Posterior cingulate gyrus (tissue), 11 donors: ENCODE measurements around the gene HOTAIR.

ENCODE experiments used
- DNase-seq, 10 donors: peaks; one replicate each; pipeline versions ENCODE4 v3.0.0 to v3.0.0-alpha.2; 2020 to 2021; ENCODE audit warnings: mixed read lengths in 3 of 10
- intact Hi-C: fragments of 100-400 bp; cut with DNase I; formaldehyde crosslinking; loops from one replicate; pipeline ENCODE4 v1.15.1; 2023

HOTAIR gene

DNA sequence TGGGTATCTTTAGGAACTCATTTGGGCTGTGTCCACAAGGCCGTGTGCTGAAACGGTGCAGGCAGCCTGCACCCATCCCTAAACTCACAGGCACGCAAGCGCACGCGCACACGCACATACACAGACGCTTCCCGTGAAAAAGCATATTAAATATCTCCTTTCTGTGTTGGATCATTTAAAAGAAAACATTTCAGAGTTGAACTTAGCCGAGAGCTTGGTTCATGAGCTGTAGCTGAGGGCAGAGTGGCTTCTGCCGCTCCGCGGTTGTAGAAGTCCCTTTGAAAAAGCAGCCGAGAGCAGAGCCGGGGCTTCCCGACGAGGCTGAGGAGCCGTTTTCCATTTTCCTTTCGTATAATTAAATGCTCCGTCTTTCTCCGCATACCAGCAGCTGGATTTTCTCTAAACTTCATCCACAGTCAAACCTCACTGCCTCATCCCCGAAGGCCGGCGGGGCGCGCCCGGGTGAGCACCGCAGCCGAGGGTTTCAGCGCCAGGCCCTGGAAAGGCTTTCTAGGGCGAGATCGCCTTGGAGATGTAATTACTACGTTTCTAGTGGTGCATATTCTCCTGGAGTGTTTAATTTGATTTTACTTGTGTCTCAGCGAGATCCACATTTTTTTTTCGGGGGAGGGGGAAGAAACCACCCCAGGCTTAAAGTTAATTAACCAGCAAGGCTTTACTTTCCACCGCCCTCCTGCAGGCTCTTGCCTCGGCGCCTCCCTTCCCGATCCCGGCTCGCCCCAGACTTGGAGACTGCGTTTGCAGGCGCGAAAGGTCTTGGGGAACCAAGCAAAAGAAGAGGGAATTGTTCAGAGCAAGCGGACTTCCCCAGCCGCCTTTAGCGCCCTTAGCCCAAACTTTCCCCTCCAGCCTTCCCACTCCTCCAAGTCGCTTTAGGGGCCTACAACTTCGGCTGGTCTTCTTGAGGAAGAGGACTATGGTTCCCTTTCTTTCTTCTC is 39.1 kb downstream of the HOTAIR start:
- intact Hi-C loops, result no loop called here
- no peak for DNase-seq

DNA sequence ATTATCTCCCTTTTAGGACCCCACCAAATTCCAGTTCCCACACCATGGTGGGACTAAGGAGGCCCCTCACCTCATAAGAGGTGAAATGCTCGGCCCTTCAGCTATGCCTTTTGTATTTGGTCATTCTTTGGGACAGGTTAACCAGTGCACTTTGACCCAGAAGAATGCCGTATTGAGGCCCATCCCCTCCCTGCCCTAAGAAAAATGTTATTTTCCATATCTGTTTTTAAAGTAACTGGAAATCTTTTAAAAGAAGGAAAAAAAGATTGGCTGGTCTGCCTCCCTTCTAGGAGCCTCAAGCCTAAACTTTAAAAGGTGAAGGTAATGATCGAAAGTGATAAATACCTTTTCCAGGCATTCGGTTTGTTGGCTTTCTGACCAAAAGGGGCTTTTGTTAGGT is 41.8 kb downstream of the HOTAIR start:
- no peak for DNase-seq
- intact Hi-C loops, result no loop called here

DNA sequence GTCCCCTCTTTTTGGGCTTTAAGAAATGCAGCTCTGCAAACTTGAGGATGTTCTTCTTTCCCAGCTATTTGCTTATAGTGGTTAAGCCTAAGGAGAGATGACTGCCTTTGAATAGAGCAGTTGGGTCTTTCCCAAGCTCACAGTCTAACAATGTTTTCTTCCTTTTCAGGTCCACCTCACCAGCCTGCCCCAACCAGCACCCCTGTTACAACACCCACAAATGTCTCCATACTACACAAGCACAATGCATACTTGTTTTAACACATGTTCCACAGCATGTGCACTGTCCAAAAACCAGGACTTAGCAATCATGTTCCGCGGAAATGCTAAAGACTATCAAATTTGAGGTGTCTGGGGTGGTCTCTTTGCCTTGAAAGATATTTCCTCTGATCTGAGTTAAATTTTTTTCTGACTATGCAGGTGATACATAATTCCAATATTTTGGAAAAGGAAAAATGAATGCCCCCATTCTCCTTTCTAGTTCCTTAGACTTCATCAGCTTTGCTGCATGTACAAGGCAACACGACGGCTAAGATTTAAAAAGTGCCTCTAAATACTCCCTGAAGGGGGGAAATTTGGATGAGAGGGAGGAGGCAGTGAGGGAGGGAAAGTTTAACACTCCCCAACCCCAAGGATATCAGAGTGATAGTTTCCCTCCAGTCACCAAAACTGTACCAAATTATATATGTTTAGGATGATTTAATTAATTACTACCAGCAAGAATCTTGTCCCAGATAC is 42.7 kb downstream of the HOTAIR start:
- intact Hi-C loops, result no loop called here
- DNase-seq, result no peak

DNA sequence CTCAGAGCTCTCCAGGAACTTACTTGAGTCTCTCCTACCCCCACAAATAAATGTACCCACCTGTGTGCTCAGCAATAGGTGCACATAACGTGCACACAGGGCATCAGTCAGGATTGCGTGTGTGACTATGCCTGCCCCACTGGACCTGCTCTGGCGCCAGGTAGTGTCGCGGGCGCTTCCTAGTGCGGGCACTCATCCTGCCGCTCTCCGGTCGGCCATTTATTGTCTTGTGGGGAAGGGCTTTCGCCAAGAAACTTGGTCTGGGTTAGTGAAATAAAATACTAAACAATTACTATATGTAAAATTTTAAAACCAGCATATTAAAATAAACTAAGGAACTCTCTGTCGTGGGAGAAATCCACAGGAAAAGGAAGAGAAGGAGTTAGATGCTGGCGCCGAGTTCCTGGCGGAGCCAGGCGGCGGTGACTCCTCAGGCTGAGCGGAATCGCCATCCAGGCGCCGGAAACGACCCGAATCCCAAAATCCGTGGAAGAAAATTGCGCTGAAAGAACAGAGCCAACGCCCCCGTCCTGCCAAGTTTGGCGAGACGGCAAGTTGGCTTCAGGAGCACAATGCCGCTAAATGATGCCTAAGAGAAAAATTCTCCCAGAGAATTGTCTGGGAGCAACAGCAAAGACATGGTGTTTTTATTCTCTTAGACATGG is 44.0 kb downstream of the HOTAIR start:
- intact Hi-C loops, result no loop called here
- DNase-seq, result no peak

DNA sequence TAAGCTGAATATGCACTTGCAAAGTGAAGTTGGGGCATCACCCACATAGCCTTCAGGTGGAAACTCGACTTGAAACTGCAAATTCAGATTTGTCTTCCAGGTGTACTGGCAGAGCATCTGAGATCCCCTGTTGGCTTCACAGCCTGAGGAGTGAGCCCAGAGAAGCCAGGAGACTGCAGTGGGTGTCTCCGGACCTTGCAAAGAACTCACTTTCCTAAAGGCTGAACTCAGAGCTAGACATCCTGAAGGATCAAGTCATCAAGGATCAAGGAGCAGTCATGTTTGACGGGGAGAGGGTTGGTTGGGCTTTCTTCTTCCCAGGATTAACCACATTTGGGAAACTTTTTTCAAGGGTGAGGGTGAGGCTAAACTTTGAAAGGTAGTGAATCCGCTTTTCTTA is 45.2 kb downstream of the HOTAIR start:
- no peak for DNase-seq
- intact Hi-C loops, result no loop called here

DNA sequence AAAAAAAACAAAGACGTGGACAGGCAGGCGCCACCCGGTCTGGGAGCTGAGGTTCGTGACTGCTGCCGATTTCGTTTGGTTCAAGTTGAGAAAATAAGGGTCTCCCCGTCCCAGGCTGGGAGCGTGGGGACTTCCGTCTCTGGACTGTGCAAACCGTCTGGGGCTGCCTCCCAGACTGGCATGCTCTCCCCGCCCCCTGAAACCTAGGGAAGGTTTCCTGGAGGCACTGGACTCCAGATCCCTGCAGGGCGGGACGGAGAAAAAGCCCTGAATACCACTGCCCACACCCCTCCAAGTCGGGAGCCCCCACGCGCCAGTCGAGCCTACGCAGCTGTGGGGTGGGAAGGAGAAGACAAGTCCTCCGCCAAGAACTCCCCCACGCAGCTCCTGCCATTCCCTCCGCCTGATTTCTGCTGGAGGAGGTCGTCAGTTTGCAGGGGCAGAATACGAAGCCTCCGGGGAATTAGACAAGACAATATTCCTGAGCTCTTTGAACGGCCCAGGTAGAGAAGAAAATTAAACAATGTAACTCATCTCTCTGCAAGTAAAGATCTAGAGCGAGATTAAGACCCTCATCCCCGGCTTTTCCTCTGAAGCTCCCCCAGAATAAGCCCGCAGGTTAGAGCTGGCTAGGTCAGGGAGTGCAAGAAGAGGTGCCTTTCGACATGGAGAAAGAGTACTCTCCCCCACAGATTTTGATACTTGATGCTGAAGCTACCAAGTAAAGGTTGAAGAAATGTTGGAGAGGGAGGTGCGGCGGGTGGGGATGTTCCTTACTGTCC is 46.5 kb downstream of the HOTAIR start:
- intact Hi-C loops, result no loop called here
- DNase-seq, result no peak

DNA sequence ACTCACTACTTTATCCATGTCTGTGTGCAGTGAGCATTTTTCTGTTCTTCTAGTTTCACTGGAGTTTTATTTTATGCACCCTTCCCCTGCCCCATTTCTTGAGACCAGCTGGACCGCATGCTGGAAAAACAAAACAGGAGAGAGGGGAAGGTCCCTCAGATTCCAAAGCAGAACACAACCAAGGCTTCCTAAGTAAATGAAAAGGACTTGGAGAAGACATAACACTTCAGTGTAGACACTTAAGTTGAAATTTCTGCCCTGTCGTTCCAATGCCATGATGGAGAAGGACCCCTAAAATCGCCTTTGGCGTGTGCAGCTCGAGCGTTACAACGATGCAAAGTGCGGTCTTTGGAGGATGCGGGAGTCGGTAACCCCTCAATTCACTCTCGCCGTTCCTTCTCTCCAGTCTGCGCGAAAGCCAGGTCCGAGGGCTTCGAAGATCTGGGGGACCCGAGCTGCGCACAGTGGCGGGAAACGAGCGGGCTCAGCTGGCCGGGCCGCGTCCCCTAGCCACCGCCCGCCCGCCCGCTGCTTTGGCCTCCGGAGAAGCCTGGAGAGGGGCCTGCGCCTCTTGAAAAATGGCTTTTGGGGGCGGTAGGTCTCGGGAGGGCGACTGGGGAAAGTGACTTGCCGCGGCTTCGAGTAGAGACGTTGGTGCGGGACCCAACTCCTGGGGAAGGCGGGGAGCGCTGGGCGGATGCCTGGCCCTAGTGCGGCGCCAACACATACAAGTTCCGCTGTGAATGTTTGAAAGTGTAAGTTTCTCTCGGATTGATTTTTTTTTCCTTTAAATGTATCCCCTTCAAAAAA is 47.3 kb downstream of the HOTAIR start:
- no peak for DNase-seq
- intact Hi-C loops, result no loop called here

DNA sequence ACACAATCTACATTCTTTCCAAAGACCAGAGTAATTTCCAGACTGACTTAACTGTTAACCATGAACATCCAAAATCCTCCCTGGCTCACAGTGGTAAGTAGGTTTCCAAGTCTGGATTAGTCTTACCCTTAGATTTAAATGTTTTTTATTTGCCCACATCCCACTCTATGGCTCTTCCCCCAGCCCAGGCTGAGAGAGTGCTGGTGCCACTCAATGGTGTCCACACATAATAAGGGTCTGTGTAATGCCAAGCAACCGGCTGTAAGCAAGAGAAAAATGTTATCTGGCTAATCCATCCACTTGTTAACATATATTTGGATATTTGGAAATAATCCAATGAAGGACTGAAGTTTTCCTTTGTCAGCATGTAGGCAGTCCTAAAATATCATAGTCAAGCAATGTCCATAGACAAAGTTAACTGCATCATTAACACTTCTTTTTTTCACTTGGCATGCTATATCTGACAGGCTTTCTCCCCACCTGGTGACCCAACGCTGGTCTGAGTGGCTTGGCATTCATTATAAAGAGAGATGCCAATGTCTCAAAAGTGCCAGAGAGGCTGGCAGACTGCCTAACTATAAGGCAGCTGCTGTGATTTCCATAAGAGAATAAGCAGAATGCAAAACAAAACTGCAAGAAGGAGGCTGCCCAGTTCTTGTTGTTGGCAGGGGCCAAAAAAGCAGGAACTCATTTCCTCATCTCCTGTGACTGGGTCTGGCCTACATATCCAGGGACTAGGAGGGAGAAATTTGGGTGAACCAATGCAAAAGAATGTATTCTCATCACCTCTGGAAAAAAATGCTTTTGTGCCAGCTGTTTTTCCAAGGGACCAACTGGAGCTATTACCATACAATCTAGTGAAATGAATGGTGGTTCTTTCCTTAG is 50.0 kb downstream of the HOTAIR start:
- no peak for DNase-seq
- intact Hi-C loops, result no loop called here

DNA sequence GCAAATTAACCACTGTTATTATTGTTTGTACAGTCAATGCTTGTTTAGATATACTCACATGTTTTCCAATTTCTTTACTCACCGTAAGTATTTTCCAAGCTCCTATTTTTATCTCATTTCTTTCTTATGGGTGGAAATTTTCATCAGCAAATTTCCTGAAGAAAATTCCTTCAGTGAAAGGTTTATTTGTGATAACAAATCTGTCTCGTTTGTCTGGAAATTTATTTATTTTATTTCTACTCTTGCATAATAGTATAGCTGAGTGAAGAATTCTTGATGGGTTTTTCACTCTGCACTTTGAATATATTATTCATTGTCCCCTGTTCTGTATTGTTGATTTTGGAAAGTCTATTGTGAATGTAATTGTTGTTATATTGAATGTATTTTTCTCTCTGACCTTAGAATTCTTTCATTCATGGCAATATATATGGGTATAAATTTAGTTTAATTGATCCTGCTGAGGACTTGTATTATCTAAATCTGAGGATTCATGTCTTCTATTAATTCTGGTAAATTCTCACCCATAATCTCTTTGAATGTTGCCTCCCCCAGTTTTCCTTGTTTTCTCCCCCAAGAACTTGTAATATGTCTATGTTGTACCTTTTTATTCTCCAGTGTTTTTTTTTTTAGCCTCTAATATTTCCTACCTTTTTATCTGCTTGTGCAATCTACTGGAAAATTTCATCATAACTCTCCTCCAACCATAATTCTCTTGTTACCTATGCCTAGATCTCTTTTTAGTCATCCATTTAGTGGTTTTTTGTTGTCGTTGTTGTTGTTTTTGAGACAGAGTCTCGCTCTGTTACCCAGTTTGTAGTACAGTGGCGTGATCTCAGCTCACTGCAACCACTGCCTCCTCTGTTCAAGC is 57.7 kb downstream of the HOTAIR start:
- intact Hi-C loops, result no loop called here

More for the DNA sequence above, 57.7 kb downstream of the HOTAIR start:
- no peak for DNase-seq
